Activated CD4-positive, alpha-beta T cell treated with anti-CD3 and anti-CD28 coated beads for 4 hours (primary cell): ENCODE measurements around the gene CATSPER2.
"Not testable (repeated sequence)": the region's sequence is repeated elsewhere in the genome, so short reads cannot be mapped to it uniquely, and the experiment has no call there.

Experiments
- DNase-seq, 2 donors: peaks; one replicate each; pipeline ENCODE4 v3.0.0-alpha.2; 2020

CATSPER2 gene

GRCh38 chr15:43648649-43649429 lies at the start of gene CATSPER2:
Gene CATSPER2 (minus strand): TSS chr15:43648844. CDS start chr15:43648061, 783 bp downstream.
- no peak for DNase-seq

DNA sequence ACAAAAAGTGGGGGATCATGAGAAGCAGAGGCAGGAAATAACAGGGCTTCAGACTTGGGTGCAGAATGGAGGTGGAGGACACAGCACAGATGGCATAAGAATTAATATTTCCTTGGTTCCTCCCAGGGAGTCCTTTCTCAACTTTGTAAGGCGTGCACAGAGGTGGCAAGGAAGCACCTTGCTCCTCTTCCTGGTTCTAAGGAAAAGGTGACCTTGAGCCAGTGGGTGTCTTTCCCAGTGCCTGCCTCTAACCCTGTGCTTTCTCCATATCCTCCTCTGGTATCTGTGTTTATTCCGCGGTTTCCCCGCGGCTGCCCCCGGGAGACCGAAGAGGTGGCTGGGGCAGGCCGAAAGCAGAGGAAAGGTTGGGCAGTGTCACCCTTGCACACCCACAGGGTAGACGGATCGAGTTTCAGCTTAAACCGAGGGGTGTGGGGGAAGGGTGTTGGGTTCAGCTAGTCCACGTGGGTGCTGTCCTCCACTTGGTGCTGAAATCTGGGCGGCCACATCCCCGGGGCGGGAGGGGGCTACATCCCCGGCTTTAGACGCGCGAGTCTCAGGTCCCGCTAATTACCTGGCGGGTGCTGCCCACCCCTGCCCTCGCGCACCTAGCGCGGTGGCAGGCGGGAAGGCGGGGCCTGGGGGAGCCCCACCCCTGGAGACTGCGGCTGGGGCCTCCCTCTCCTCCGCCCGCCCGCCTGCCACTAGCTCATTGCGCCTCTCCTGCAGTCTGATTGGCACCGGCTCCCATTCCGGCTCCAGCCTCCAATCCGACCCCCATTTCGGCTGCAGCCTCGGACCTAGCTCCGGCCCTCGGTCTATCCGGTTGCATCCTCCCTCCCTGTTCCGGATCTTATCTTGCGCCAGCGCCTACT lies 44.7 kb upstream of the CATSPER2 start, which contains the start of gene CKMT1A:
Gene CKMT1A, plus strand, starts transcription at position 712 of the 875 bp plus-strand sequence. CDS start 192 bp downstream, outside the sequence.
- not testable (repeated sequence) for DNase-seq

DNA sequence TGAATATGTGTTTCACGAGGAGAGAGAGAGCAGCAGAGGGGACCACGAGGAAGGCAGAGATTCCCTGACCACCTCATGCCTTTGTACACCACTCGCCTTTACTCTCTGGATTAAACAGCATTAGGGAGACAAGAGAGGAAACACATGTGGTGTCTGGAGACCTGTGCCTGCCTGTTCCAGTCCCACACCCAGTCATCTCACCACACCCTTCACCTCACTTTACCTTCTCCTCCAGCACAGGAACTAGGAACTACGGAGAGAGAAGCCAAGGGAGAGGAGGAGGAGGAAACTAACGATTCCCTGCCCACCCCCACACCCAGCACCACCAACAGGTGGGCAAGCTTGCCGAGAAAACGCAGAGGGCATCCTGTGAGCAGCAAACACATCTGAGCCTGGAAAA lies 44.0 kb upstream of the CATSPER2 start:
- DNase-seq: not testable (repeated sequence)

GRCh38 chr15:43689604-43690301 lies 41.1 kb upstream of the CATSPER2 start:
- DNase-seq: not testable (repeated sequence)

GRCh38 chr15:43674175-43674574 lies 25.5 kb upstream of the CATSPER2 start:
- not testable (repeated sequence) for DNase-seq

DNA sequence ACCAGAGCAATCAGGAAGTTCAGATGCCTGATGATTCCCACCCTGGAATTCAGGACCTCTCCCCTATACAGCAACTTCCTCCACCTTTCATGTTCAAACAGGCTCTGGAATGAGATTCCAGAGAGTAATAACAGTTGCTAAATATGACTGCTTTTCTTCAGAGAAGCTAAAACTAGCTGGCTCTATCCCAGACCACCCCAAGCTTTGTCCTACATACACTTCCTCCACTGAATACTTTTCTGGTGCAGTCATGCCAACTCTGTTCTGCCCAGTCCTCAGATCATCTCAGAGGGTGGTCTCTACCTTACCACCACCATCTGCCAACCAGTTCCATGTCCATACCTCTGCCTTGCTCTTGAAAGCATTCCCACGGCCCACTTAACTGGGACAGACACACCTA lies 17.5 kb upstream of the CATSPER2 start:
- not testable (repeated sequence) for DNase-seq

- DNase-seq: not testable (repeated sequence)
These were observed 14.7 kb upstream of the CATSPER2 start for GRCh38 chr15:43663333-43663732.

- not testable (repeated sequence) for DNase-seq
These were observed 13.6 kb upstream of the CATSPER2 start for GRCh38 chr15:43662293-43662692.

- not testable (repeated sequence) for DNase-seq
These were observed 11.1 kb upstream of the CATSPER2 start for GRCh38 chr15:43659727-43660126.

DNA sequence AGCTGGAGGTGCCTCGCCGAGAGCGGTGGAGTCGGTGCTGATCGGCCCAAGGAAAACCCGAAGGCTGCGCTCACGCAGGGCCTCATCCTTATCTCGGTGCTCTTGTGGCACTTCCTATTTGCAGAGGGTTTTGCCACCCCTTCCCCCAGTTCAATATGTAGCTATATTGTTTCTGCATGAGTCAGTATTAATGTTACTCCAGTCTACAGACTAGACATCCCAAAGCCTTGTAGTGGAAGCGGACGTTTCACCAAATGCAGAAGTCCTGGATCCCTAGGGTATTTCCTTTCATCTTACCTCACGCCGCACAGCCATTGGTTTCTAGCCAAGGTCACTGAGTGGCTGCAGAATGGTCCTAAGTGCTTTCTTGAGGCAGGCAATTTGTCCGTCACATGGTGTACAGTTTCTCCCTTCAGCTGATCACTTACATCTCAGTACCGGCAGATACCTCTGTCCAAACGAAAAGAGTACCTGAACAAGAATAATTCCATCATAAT lies 834 bp upstream of the CATSPER2 start:
- DNase-seq: not testable (repeated sequence)

GRCh38 chr15:43638464-43639204 lies 10.0 kb downstream of the CATSPER2 start:
- not testable (repeated sequence) for DNase-seq

- not testable (repeated sequence) for DNase-seq
These were observed 21.7 kb downstream of the CATSPER2 start for GRCh38 chr15:43626937-43627336.

DNA sequence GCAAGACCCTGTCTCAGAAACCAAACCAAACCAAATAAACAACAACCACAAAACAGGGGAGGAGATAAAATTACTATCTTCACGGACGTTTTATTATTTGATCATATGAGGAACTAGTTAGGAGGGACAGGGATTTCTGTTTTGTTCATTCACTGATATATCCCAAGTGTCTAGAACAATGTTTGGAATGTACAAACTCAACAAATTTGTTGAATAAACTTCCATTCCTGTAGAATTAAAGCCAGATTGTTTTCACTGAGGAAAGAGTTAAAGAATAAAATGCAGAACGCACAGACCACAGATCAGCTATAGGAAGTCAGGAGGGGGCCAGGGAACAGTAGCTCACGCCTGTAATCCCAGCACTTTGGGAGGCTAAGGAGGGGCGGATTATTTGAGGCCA lies 23.5 kb downstream of the CATSPER2 start:
- DNase-seq: no peak

- not testable (repeated sequence) for DNase-seq
These were observed 26.4 kb downstream of the CATSPER2 start for GRCh38 chr15:43622068-43622799.

DNA sequence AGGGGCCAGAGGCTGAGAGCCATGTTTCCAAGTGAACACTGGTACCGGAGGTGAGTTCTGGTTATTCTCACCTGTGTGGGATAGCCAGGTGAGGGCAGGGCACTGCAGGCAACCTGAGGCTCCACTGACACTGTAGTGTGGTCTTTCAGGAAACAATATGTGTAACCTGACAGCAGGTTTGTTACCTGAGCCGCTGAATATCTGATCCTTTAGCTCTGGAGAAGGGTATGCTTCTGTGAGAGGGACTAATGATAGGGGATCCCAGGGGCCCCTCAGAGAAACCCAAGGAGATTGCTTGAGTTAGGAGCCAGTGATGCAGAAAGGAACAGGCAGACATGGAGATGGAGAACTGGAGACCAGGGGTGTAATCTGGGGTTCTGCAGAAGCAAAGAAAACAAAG lies 29.9 kb downstream of the CATSPER2 start, which contains the start of gene STRC:
Gene STRC, minus strand, starts transcription at position 101 of the 400 bp plus-strand sequence. Its CDS starts 78 bp downstream, at position 23.
- not testable (repeated sequence) for DNase-seq

DNA sequence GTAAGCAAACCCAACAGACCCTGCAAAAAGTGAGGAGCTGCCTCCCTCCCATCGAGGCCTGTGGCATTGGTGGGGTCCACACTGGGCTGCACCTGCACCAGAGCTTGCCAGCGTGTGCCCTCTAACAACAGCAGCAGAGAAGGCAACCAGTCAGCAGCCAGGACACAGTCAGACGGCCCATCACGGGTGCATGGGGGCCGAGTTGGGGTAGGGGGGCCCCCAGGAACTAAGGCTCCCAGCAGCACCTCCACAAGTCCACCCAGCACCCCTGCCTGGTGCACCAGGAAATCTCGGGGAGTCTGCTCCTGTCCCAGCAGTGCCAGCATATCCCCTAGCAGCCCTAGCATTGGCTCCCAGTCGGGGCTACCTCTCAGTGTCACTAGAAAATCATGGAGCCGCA lies 30.9 kb downstream of the CATSPER2 start:
- DNase-seq: not testable (repeated sequence)

- not testable (repeated sequence) for DNase-seq
These were observed 46.4 kb downstream of the CATSPER2 start for GRCh38 chr15:43602233-43602632.

DNA sequence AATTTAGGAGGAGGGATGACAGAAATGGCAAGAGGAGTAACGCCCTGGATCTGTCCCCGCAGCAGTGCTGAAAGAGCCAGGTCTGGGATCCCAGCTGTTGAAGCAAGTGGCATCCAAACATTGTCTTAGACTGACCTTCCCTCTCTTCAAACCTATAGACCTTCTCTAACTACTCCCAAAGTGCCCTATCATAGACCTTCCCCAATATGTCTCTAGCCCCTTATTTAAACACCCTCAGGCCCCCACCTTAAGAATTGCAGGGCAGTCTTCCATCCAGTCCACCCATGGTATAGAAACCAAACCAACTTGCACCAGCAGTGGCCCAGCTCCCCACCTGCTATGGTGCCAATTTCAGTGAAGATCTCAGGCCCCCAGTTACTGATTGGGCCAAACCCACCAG lies 48.4 kb downstream of the CATSPER2 start:
- not testable (repeated sequence) for DNase-seq

GRCh38 chr15:43599131-43599530 lies 49.5 kb downstream of the CATSPER2 start:
- DNase-seq: not testable (repeated sequence)

- DNase-seq: not testable (repeated sequence)
These were observed 55.1 kb downstream of the CATSPER2 start, which contains the start of gene CKMT1B for GRCh38 chr15:43593328-43594190. Gene CKMT1B (plus strand): TSS chr15:43594027. CDS start chr15:43594219, 192 bp downstream.
